ENCODE data around the gene ATP6V0A4.

- no peak for TF ChIP-seq ZNF512 (CRISPR knock-in tag; IDR thresholded peaks at IDR 0.05)
- TF ChIP-seq DZIP1 (CRISPR knock-in tag; IDR thresholded peaks at IDR 0.05), result no peak
- TF ChIP-seq CREB1 (IDR thresholded peaks at IDR 0.05), result no peak
- TF ChIP-seq CREB1 (CRISPR knock-in tag; IDR thresholded peaks at IDR 0.05), result no peak
- no peak for TF ChIP-seq ZNF225 (CRISPR knock-in tag; IDR thresholded peaks at IDR 0.05)
- TF ChIP-seq HDAC2 (CRISPR knock-in tag; IDR thresholded peaks at IDR 0.05), result no peak
- no peak for TF ChIP-seq ELF4 (CRISPR knock-in tag; IDR thresholded peaks at IDR 0.05; ENCODE audit: borderline replicate concordance)
- TF ChIP-seq ZNF234 (CRISPR knock-in tag; conservative IDR thresholded peaks at IDR 0.05), result no peak
Observed at GRCh38 chr7:138658889-138659288, 139.1 kb downstream of the ATP6V0A4 start.

Data from HepG2 (cell line).